HG02623 (cell line): ENCODE results near the gene BFAR.
"Not testable (repeated sequence)": the region's sequence is repeated elsewhere in the genome, so short reads cannot be mapped to it uniquely, and the experiment has no call there.

Experiments used
- ATAC-seq: cut with Tn5 transposase; IDR thresholded peaks from one replicate; pipeline ENCODE4 v1.9.1; 2021; ENCODE audit warnings: moderate library complexity; ENCODE audit not compliant: unreplicated experiment

Gene BFAR

GRCh38 chr16:14632693-14633569, at the start of gene BFAR:
BFAR (plus strand) TSS chr16:14632951; CDS start chr16:14644347, 11,396 bp downstream.
- peak; percentile 80 for ATAC-seq

DNA sequence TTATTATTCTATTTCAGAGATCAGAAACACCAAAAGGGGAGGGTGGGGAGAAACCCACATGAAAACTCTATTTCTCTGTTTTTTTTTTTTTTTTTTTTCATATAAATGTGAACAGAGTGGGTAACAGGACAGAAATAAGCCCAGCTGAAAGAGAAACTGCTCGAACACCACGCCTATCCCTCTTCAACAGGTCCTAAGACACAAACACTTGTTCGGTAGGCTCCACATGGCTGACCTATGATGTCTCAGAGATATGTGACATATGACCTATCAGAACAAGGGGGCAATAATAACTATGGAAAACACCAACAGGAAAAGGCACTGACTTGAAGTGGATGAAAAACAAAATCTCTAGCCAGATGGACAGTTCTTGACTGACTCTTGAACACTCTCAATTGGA, 47.5 kb upstream of the BFAR start:
- ATAC-seq: no peak

- ATAC-seq: no peak
Observed at GRCh38 chr16:14586637-14587305, 46.0 kb upstream of the BFAR start.

- no peak for ATAC-seq
Observed at GRCh38 chr16:14600164-14600563, 32.6 kb upstream of the BFAR start.

GRCh38 chr16:14602443-14602963, 30.2 kb upstream of the BFAR start:
- no peak for ATAC-seq

GRCh38 chr16:14606102-14606501, 26.6 kb upstream of the BFAR start:
- no peak for ATAC-seq

DNA sequence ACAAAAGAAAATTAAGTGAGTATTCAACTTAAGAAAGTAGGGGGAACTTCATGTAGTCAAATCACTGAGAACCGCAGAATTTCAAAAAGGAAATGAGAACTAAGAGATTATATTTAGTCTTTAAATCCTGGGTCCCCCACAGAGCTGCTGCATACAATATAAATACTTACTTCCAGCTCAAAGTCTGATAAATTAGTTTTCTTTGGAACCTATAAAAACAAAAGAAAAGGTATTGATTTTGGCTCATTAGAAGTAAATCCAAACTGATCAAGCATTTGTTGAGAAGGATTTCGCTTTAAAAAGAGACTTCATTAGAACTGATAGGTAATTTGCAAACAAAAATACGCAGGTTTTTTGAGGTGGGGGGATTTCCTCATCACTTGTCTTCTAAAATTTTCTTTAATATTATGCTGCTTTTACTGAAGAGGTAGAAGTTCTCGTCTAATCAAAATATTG, 24.6 kb upstream of the BFAR start:
- no peak for ATAC-seq

DNA sequence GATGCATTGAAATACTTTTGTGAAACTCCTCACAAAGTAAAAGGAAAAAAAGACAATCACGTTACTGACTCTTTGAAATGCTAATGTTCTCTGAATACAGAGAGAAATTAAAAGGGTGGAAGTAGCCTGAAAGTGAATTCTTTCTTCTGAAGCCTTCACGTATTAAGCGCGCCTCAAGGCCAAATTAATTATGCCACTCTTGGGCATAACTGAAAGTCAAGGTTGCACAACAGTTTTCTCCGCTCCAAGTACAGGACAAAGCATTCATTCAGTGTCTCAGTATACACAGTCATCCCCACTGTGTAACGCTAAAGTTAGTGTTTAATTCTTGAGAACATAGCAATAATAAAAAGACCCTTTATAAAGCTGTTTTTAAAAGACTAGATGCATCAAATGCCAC, 24.1 kb upstream of the BFAR start:
- no peak for ATAC-seq

DNA sequence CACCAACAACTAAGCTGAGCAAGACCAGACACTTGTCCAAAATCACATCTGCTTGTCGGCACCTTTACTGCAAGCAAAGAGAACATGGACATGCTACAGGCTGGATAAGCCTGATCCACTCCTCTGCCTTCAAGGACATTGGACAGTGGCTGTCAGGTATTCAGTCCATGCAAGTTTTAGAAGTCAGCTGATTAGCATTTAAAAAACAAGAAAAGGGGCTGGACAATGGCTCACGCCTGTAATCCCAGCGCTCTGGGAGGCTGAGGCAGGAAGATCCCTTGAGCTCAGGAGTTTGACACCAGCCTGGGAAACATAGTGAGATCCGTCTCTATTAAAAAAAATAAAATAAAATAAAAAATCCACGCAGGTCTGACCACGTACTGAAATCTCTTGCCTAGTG, 23.0 kb upstream of the BFAR start:
- no peak for ATAC-seq

GRCh38 chr16:14611660-14612059, 21.1 kb upstream of the BFAR start:
- no peak for ATAC-seq

GRCh38 chr16:14613991-14614390, 18.8 kb upstream of the BFAR start:
- no peak for ATAC-seq

DNA sequence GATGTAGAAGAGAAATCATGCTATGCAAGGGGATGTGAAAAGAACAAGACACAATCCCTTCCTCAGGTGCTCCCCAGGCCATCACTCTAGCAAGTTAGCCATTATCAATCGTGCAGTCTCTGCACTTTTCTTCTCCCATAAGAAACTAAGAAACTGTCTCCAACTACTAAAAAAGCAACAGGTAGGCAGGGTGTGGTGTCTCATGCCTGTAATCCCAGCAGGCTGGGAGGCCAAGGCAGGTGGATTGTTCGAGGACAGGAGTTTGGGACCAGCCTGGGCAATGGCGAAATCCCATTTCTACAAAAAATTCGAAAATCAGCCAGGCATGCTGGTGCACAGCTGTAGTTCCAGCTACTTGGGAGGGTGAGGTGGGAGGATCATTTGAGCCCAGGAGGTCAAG, 16.5 kb upstream of the BFAR start:
- no peak for ATAC-seq

GRCh38 chr16:14618566-14618965, 14.2 kb upstream of the BFAR start:
- ATAC-seq: no peak

- ATAC-seq: no peak
Observed at GRCh38 chr16:14627078-14627477, 5.7 kb upstream of the BFAR start.

GRCh38 chr16:14628806-14629611, 3.7 kb upstream of the BFAR start:
- no peak for ATAC-seq

DNA sequence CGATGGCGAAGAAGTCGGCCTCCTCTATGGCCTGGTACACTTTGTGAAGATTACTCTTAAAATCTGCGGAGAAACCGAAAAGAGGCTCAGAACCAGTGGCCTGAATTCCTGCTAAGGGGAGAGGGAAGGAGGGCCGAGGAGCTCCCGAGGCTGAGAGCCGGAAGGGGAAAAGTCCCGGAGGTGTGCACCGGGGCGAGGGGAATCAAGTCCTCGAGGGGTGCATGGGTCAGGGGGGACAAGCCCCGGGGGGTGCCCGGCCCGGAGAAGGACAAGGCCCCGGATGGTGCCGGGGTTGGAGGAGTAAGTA, 3.2 kb upstream of the BFAR start:
- ATAC-seq: no peak

DNA sequence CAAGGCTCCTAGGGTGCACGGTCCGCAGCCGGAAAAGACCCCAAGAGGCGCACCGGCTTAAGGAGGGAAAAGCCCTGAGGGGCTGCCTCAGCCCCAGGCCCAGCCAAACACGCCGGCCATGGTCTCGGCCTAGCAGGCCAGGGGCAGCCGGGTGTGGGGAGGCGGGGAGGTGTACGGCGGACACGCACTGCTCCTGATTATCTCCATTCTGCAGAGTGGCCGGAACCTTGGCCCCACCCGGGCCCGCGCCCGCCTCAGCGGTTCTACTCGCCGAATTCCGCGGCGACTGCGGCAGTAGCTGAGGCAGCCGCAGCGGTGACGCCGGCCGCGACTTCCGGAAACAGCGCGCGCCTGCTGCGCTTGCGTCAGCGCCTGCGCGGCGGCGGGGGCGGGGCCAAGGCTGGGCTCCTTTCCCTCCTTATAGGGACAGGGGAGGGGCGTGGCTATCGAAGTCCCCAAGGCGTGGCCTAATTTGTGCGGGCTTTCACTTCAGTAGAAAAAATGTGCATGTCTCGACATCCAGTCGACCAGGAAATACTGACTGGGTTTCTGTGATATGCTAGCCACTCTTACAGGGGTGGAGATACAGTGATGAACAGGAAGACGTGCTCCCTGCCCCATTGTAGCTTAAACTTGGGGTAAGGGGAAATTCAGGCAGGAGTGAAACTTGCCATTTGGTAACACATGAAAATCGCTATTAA, 2.7 kb upstream of the BFAR start, which contains the start of gene PARN:
TSS of gene PARN (minus strand) at position 342 of the 701 bp plus-strand sequence. CDS start at position 207, 135 bp downstream.
- peak; percentile 39 for ATAC-seq

GRCh38 chr16:14630620-14631330, 2.0 kb upstream of the BFAR start:
- ATAC-seq: not testable (repeated sequence)

DNA sequence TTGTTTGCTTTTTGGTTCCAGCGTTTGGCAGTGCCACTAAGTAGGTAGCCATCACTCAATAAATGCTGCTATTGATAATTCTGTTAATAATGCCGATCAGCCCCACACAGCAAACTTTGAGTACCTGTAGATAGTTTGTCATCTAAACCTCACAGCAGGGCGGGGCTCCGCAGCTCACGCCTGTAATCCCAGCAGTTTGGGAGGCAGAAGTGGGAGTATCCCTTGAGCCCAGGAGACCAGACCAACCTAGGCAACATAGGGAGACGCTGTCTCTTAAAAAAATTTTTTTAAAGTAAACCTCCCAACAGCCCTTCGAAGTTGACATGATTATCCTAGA, 1.6 kb downstream of the BFAR start:
- ATAC-seq: no peak
